ENCODE results near the gene SMARCB1. TPM values are rescaled to one million over a fixed set of nuclear protein-coding genes. Genes with fewer than 3 reads are reported as not detected.

The SMARCB1 gene
- total RNA-seq, 1 donor from 2014 or later: 147 TPM

GRCh38 chr22:23767303-23767672 lies 19.5 kb upstream of the SMARCB1 start:
- TF ChIP-seq POLR2AphosphoS5 (IDR thresholded peaks at IDR 0.05; ENCODE audit: insufficient read depth in 1 of 2, low read depth in 1 of 2) (no peak), CTCF (IDR thresholded peaks at IDR 0.05) (no peak), POLR2A (IDR thresholded peaks at IDR 0.05) (no peak)
- intact Hi-C loops (cut with DNase I): loop anchor here (5.0 kb wide), 1 partner anchor 80 kb away; no protein-coding TSS in a partner anchor
- Histone ChIP-seq H3K4me1 (peaks cover 62% of the 10 kb centered on the region), H3K27ac (peak overlapping the region; percentile 68), H3K36me3 (no peaks in the 10 kb centered on the region), H3K27me3 (no peaks in the 10 kb centered on the region), H3K9me3 (no peaks in the 10 kb centered on the region), H3K4me3 (peak overlapping the region; percentile 55 to 84)
- DNase-seq (ENCODE audit: extremely low spot score in 2 of 2): no peak

GRCh38 chr22:23767673-23768548 lies 18.9 kb upstream of the SMARCB1 start, which contains the start of gene CHCHD10:
TSS of gene CHCHD10 (minus strand) at chr22:23767972. CDS start at chr22:23767874, 98 bp downstream.
- H3K27ac ChIP-seq: peak within 1 kb of the TSS; percentile 68
- peak within 1 kb of the TSS; percentile 55 to 84 for H3K4me3 ChIP-seq
- no peaks in the 10 kb centered on the region for H3K36me3 ChIP-seq
- TF ChIP-seq POLR2AphosphoS5 (IDR thresholded peaks at IDR 0.05; ENCODE audit: insufficient read depth in 1 of 2, low read depth in 1 of 2): peak; percentile 20 to 85
- TF ChIP-seq CTCF (IDR thresholded peaks at IDR 0.05): peak; percentile 48 to 78 (median 71)
- TF ChIP-seq POLR2A (IDR thresholded peaks at IDR 0.05): peak in 1 of 2 donors; percentile 56
- DNase-seq (ENCODE audit: extremely low spot score in 2 of 2): no peak
- H3K27me3 ChIP-seq: no peaks in the 10 kb centered on the region
- no peaks in the 10 kb centered on the region for H3K9me3 ChIP-seq
- peaks cover 62% of the 10 kb centered on the region for H3K4me1 ChIP-seq
- intact Hi-C loops (cut with DNase I): loop anchor here (5.0 kb wide), 1 partner anchor 79 kb away; no protein-coding TSS in a partner anchor

- DNase-seq (ENCODE audit: extremely low spot score in 2 of 2): no peak
- no peak for TF ChIP-seq CTCF (IDR thresholded peaks at IDR 0.05)
- no peak for TF ChIP-seq POLR2A (IDR thresholded peaks at IDR 0.05)
- TF ChIP-seq POLR2AphosphoS5 (IDR thresholded peaks at IDR 0.05; ENCODE audit: insufficient read depth in 1 of 2, low read depth in 1 of 2): no peak
- Histone ChIP-seq H3K4me3 (no peak overlapping the region), H3K27me3 (no peaks in the 10 kb centered on the region), H3K27ac (no peak overlapping the region), H3K36me3 (no peaks in the 10 kb centered on the region), H3K9me3 (no peaks in the 10 kb centered on the region), H3K4me1 (peaks cover 62% of the 10 kb centered on the region)
- intact Hi-C loops (cut with DNase I): loop anchor here (5.0 kb wide), 1 partner anchor 78 kb away; no protein-coding TSS in a partner anchor
Measured at GRCh38 chr22:23769321-23769965, 17.3 kb upstream of the SMARCB1 start.

- DNase-seq (ENCODE audit: extremely low spot score in 2 of 2): no peak
- Histone ChIP-seq H3K36me3 (no peaks in the 10 kb centered on the region), H3K4me3 (peak overlapping the region; percentile 45 to 57), H3K9me3 (no peaks in the 10 kb centered on the region), H3K4me1 (peaks cover 57% of the 10 kb centered on the region), H3K27ac (peak overlapping the region; percentile 40), H3K27me3 (no peaks in the 10 kb centered on the region)
- TF ChIP-seq POLR2AphosphoS5 (IDR thresholded peaks at IDR 0.05; ENCODE audit: insufficient read depth in 1 of 2, low read depth in 1 of 2): no peak
- TF ChIP-seq POLR2A (IDR thresholded peaks at IDR 0.05): no peak
- TF ChIP-seq CTCF (IDR thresholded peaks at IDR 0.05): no peak
- intact Hi-C loops (cut with DNase I): loop anchor here (5.0 kb wide), 1 partner anchor 65 kb away; the partner anchor contains the start of gene DERL3
Measured at GRCh38 chr22:23772315-23772648, 14.5 kb upstream of the SMARCB1 start.
